Hepatocyte (in vitro differentiated cells): ENCODE measurements around the gene SLC46A2. TPM values are rescaled to one million over a fixed set of nuclear protein-coding genes. Genes with fewer than 3 reads are reported as not detected.

Experiments used
- DNase-seq: peaks from one replicate; pipeline ENCODE4 v3.0.0-alpha.2; 2016; ENCODE audit warnings: low spot score
- H2AFZ ChIP-seq: fragments of 200-600 bp; sonication (generic); 2 replicates; pipeline ENCODE4 v1.6.0; 2016; ENCODE audit warnings: antibody characterized with exemption, mild to moderate bottlenecking
- H3K27ac ChIP-seq: fragments of 200-600 bp; sonication (generic); 2 replicates; pipeline ENCODE4 v1.5.1; 2016; ENCODE audit warnings: mild to moderate bottlenecking
- H3K27me3 ChIP-seq: fragments of 200-600 bp; sonication (generic); 2 replicates; pipeline ENCODE4 v1.6.1; 2016
- H3K36me3 ChIP-seq: fragments of 200-600 bp; sonication (generic); replicated peaks from 2 replicates; pipeline ENCODE4 v1.5.1; 2016; ENCODE audit warnings: low read depth; ENCODE audit not compliant: insufficient read depth
- H3K4me1 ChIP-seq: fragments of 200-600 bp; sonication (generic); 2 replicates; pipeline ENCODE4 v1.5.1; 2016; ENCODE audit warnings: mild to moderate bottlenecking, moderate library complexity; ENCODE audit not compliant: insufficient read depth
- H3K4me2 ChIP-seq: fragments of 200-600 bp; sonication (generic); 2 replicates; pipeline ENCODE4 v1.6.0; 2016
- H3K4me3 ChIP-seq: fragments of 200-600 bp; sonication (generic); 2 replicates; pipeline ENCODE4 v1.5.1; 2016; ENCODE audit warnings: mild to moderate bottlenecking
- H3K79me2 ChIP-seq: fragments of 200-600 bp; sonication (generic); 2 replicates; pipeline ENCODE4 v1.6.0; 2017; ENCODE audit warnings: mild to moderate bottlenecking
- H3K9me2 ChIP-seq: fragments of 200-600 bp; sonication (generic); replicated peaks from 2 replicates; pipeline ENCODE4 v1.6.0; 2017; ENCODE audit warnings: mild to moderate bottlenecking; ENCODE audit not compliant: insufficient read depth
- H3K9me3 ChIP-seq: fragments of 200-600 bp; sonication (generic); 2 replicates; pipeline ENCODE4 v1.5.1; 2016; ENCODE audit warnings: low read depth, mild to moderate bottlenecking
- H4K20me1 ChIP-seq: fragments of 200-600 bp; sonication (generic); 2 replicates; pipeline ENCODE4 v1.6.0; 2016; ENCODE audit warnings: mild to moderate bottlenecking; ENCODE audit not compliant: insufficient read depth, poor library complexity, severe bottlenecking
- CTCF ChIP-seq: fragments of 200-600 bp; sonication (generic); IDR thresholded peaks from 2 replicates; pipeline ENCODE4 v1.5.1; 2016; ENCODE audit warnings: antibody characterized with exemption, mild to moderate bottlenecking; ENCODE audit not compliant: poor library complexity
- EZH2 ChIP-seq: fragments of 200-600 bp; sonication (generic); IDR thresholded peaks from 2 replicates; pipeline ENCODE4 v1.6.1; 2016; ENCODE audit warnings: antibody characterized with exemption, mild to moderate bottlenecking, borderline replicate concordance
- EZH2phosphoT487 ChIP-seq: fragments of 200-600 bp; sonication (generic); IDR thresholded peaks from one replicate; pipeline ENCODE4 v1.6.1; 2018; ENCODE audit warnings: antibody characterized with exemption, mild to moderate bottlenecking, low read depth, moderate library complexity; ENCODE audit not compliant: unreplicated experiment, severe bottlenecking
- WGBS: methylation state at CpG from one replicate; pipeline ENCODE4 v1.1.6; 2016; ENCODE audit warnings: low lambda C conversion rate; ENCODE audit errors: missing lambda C conversion rate; 5-methylcytosine and 5-hydroxymethylcytosine counted together
- polyA plus RNA-seq: library from polyadenylated mRNA; unstranded; fragments of >200 nt; fragmentation: Nextera tagmentation; extraction: Ambion mirVana; gene quantifications from 2 replicates; pipeline ENCODE4 v1.2.1, GENCODE V29; 2016
- total RNA-seq: library from RNA; depleted of rRNA; stranded (reverse); fragments of >200 nt; gene quantifications from 2 replicates; pipeline ENCODE4 v1.2.3, GENCODE V29; 2014

Gene SLC46A2
- total and polyA plus RNA-seq, 2 experiments from 2014 or later, result not detected

DNA sequence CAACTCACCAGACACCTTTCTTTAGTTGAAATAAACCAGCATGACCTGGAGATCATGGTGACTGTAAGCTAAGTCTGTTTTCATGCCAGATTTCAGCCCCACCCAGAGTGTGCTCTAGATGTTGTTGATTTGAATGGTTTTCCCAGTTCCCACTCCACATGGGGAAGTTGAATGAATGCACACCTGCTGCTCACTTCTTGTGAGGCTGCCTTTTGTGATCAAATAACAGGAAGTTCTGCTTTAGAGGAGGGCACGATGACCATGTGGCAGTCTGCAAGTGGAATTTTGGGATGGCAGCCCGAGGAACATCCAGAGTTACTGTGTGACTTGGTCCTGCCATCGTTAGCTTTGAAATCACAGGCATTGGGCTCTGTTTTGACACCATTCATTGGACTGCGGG, 18.7 kb downstream of the SLC46A2 start:
- 71% methylated on average over 4 of the region's 4 CpGs for WGBS
- no peak overlapping the region for H3K4me2 ChIP-seq

GRCh38 chr9:112870556-112870955, 20.1 kb downstream of the SLC46A2 start:
- Histone ChIP-seq H4K20me1 (no peaks in the 10 kb centered on the region), H3K9me3 (no peaks in the 10 kb centered on the region), H3K4me3 (no peak overlapping the region), H3K27ac (no peak overlapping the region), H3K79me2 (no peaks in the 10 kb centered on the region), H3K9me2 (no peaks in the 10 kb centered on the region), H2AFZ (no peak overlapping the region), H3K36me3 (no peaks in the 10 kb centered on the region), H3K4me1 (peaks cover 6% of the 10 kb centered on the region), H3K4me2 (no peak overlapping the region), H3K27me3 (no peaks in the 10 kb centered on the region)
- DNase-seq, result no peak
- WGBS, result 89% methylated on average over 6 of the region's 6 CpGs
- TF ChIP-seq CTCF, result no peak
- no peak for TF ChIP-seq EZH2
- TF ChIP-seq EZH2phosphoT487, result no peak

More for the DNA sequence above, 18.7 kb downstream of the SLC46A2 start:
- Histone ChIP-seq H3K9me3 (no peaks in the 10 kb centered on the region), H3K9me2 (no peaks in the 10 kb centered on the region), H2AFZ (no peak overlapping the region), H3K79me2 (no peaks in the 10 kb centered on the region), H3K4me1 (peaks cover 6% of the 10 kb centered on the region), H3K36me3 (no peaks in the 10 kb centered on the region), H3K27ac (no peak overlapping the region), H4K20me1 (no peaks in the 10 kb centered on the region), H3K4me3 (no peak overlapping the region), H3K27me3 (no peaks in the 10 kb centered on the region)
- no peak for DNase-seq
- TF ChIP-seq CTCF, result no peak
- TF ChIP-seq EZH2, result no peak
- no peak for TF ChIP-seq EZH2phosphoT487

GRCh38 chr9:112869917-112870316, 20.8 kb downstream of the SLC46A2 start:
- H3K27ac ChIP-seq, result no peak overlapping the region
- H3K4me2 ChIP-seq, result no peak overlapping the region
- H3K27me3 ChIP-seq, result no peaks in the 10 kb centered on the region
- H3K4me3 ChIP-seq, result no peak overlapping the region
- H3K9me2 ChIP-seq, result no peaks in the 10 kb centered on the region
- 70% methylated on average over 5 of the region's 5 CpGs for WGBS
- H3K4me1 ChIP-seq, result peaks cover 6% of the 10 kb centered on the region
- H4K20me1 ChIP-seq, result no peaks in the 10 kb centered on the region
- no peaks in the 10 kb centered on the region for H3K36me3 ChIP-seq
- no peaks in the 10 kb centered on the region for H3K79me2 ChIP-seq
- H2AFZ ChIP-seq, result no peak overlapping the region
- TF ChIP-seq CTCF (no peak), EZH2phosphoT487 (no peak), EZH2 (no peak)
- DNase-seq, result no peak
- H3K9me3 ChIP-seq, result no peaks in the 10 kb centered on the region
